ENCODE data around the gene LRRC15.
A peak's percentile ranks its signal among the peaks of the same experiment; 100 is the strongest.

LRRC15 gene

DNA sequence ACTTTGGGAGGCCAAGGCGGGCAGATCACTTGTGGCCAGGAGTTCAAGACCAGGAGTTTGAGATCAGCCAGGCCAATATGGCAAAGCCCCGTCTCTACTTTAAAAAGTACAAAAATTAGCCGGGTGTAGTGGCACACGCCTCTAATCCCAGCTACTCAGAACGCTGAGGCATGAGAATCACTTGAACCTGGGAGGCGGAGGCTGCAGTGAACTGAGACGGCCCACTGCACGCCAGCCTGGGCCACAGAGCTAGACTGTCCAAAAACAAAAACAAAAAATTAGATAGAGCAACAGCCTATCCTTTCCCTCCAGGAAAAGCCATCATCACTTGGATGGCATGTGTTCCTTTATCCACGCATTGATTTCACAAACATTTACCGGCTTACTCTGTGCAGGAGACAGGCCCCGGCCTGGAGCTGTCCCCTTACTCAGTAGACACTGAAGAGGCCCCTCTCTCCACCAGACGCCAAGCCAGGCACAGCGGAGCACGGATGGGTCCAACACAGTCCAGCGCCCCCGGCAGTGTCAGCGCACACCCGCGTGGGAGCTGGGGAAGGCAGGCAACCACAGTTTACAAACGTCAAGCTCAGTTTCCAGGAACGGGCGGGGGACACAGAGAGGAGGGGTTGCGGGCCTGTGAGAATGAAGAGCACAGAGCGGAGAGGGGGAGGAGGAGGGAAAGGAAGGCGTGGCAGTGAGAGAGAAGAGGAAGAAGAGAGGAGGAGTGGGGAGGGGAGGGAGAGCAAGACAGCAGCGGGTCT lies 26.4 kb upstream of the LRRC15 start:
- peaks cover 2% of the 10 kb centered on the region for H3K27me3 ChIP-seq (ENCODE audit: control insufficient read depth, insufficient read depth, low read length)
- no peaks in the 10 kb centered on the region for H3K4me1 ChIP-seq (ENCODE audit: control insufficient read depth, insufficient read depth, low read length)
- peak overlapping the region; percentile 11 for H3K9ac ChIP-seq (ENCODE audit: low read length)
- H3K27ac ChIP-seq (ENCODE audit: low read depth, low read length), result peak overlapping the region; percentile 24
- no peaks in the 10 kb centered on the region for H3K36me3 ChIP-seq (ENCODE audit: control insufficient read depth, insufficient read depth, low read length)
- peak overlapping the region; percentile 29 for H3K4me3 ChIP-seq (ENCODE audit: low read length)

DNA sequence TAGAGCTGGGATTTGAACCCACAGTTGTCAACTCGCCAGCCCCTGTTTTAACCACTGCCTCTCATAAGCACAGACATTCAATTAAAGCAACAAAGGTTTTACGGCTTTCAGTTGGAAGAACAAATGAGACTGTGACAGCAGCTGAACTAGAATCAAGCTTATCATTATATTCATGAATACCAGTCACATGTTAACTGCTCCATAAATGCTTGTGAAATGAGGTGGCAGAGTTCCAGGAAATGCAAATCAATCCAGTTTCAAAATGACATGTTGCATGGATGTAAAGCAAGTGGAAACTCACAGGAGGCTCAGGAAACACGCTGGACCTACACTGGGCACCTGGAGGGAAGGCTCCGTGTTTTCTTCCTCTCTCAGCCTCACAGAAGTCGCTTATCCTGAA lies 25.7 kb upstream of the LRRC15 start:
- no peaks in the 10 kb centered on the region for H3K4me1 ChIP-seq (ENCODE audit: control insufficient read depth, insufficient read depth, low read length)
- peaks cover 2% of the 10 kb centered on the region for H3K27me3 ChIP-seq (ENCODE audit: control insufficient read depth, insufficient read depth, low read length)
- H3K9ac ChIP-seq (ENCODE audit: low read length), result no peak overlapping the region
- H3K27ac ChIP-seq (ENCODE audit: low read depth, low read length), result no peak overlapping the region
- no peaks in the 10 kb centered on the region for H3K36me3 ChIP-seq (ENCODE audit: control insufficient read depth, insufficient read depth, low read length)
- H3K4me3 ChIP-seq (ENCODE audit: low read length), result no peak overlapping the region

DNA sequence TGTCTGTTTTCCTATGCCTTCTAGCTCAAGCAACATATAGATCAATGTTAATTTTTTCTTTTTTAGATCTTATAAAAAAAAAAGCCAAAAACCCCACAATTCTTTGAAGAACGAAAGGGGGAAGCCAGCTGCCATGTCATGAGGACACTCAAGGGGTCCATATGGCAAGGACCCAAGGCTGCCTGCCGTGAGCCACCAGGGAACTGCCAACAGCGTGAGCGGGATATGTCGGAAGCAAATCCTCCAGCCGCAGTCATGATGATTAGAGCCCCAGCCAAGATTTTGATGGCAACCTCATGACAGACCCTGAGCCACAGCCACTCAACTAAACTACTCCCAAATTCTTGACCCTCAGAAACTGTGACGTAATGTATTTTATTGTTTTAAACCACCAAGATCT lies 23.0 kb upstream of the LRRC15 start:
- no peaks in the 10 kb centered on the region for H3K27me3 ChIP-seq (ENCODE audit: control insufficient read depth, insufficient read depth, low read length)
- no peak overlapping the region for H3K9ac ChIP-seq (ENCODE audit: low read length)
- H3K4me1 ChIP-seq (ENCODE audit: control insufficient read depth, insufficient read depth, low read length), result no peaks in the 10 kb centered on the region
- H3K36me3 ChIP-seq (ENCODE audit: control insufficient read depth, insufficient read depth, low read length), result no peaks in the 10 kb centered on the region
- H3K27ac ChIP-seq (ENCODE audit: low read depth, low read length), result no peak overlapping the region
- H3K4me3 ChIP-seq (ENCODE audit: low read length), result no peak overlapping the region

DNA sequence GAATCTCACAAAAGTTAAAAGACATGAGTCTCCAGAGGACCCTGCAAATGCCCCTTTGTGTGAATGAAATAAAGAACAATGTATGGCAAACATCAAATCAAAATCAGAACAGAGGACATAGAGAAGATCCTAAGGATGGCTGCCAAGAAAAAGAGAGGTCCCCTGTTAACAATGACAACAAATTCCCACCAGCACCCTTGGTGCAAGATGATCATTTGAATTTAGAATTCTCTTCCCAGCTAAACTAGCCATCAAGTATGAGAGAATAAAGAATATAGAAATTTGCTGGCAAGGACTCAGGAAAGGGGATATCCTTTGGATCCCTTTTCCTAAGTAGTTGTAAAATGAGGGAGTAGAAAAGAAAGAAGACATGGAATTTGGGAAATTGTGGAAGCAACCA lies 21.3 kb upstream of the LRRC15 start:
- H3K4me3 ChIP-seq (ENCODE audit: low read length), result no peak overlapping the region
- no peaks in the 10 kb centered on the region for H3K4me1 ChIP-seq (ENCODE audit: control insufficient read depth, insufficient read depth, low read length)
- H3K27ac ChIP-seq (ENCODE audit: low read depth, low read length), result no peak overlapping the region
- no peaks in the 10 kb centered on the region for H3K36me3 ChIP-seq (ENCODE audit: control insufficient read depth, insufficient read depth, low read length)
- no peaks in the 10 kb centered on the region for H3K27me3 ChIP-seq (ENCODE audit: control insufficient read depth, insufficient read depth, low read length)
- H3K9ac ChIP-seq (ENCODE audit: low read length), result no peak overlapping the region

DNA sequence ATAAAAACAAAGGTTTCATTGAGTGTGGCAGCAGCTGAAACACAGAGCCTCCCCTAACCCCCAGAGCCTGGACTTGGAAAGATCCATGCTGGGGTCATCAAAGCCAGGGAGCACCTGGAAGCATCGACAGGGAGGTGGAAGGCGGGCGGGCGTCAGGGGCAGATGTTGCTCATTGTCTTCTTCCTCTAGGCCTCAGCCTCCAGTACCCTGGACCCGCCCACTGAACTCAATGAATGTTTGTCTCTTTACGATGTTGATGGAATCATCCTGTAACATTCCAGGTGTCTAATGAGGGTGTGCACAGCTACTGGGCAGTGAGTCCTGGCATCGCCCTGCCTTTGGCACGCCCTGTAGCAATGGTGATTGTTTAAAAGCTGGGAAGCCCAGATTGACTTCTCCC lies 19.7 kb upstream of the LRRC15 start:
- H3K27ac ChIP-seq (ENCODE audit: low read depth, low read length), result no peak overlapping the region

DNA sequence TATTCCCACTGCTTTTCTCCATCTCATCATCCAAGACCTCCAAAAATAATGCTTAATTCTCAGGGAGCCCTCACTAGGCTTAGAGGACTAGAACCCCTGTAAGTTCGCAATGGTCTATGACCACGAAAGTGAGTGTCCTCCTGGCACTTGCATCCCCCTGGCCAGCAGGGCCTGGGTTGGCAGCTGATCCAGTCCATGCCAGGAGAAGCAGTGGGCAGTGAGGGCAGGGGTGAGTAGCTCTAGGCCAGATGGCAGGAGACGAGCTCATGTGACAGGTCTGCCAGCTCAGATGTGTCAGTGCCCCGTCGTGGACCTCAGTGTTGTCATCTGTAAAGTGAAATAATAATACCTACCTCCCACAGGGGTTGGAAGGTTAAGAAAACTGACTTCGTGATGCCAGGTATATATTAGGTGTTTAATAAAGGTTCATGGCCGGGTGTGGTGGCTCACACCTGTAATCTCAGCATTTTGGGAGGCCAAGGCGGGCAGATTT lies 18.4 kb upstream of the LRRC15 start:
- Histone ChIP-seq H3K27me3 (ENCODE audit: control insufficient read depth, insufficient read depth, low read length) (no peaks in the 10 kb centered on the region), H3K4me1 (ENCODE audit: control insufficient read depth, insufficient read depth, low read length) (no peaks in the 10 kb centered on the region), H3K9ac (ENCODE audit: low read length) (no peak overlapping the region), H3K36me3 (ENCODE audit: control insufficient read depth, insufficient read depth, low read length) (no peaks in the 10 kb centered on the region), H3K4me3 (ENCODE audit: low read length) (no peak overlapping the region), H3K27ac (ENCODE audit: low read depth, low read length) (no peak overlapping the region)

More for the DNA sequence above, 19.7 kb upstream of the LRRC15 start:
- no peaks in the 10 kb centered on the region for H3K36me3 ChIP-seq (ENCODE audit: control insufficient read depth, insufficient read depth, low read length)
- no peaks in the 10 kb centered on the region for H3K4me1 ChIP-seq (ENCODE audit: control insufficient read depth, insufficient read depth, low read length)
- no peak overlapping the region for H3K9ac ChIP-seq (ENCODE audit: low read length)
- H3K4me3 ChIP-seq (ENCODE audit: low read length), result no peak overlapping the region
- H3K27me3 ChIP-seq (ENCODE audit: control insufficient read depth, insufficient read depth, low read length), result no peaks in the 10 kb centered on the region

DNA sequence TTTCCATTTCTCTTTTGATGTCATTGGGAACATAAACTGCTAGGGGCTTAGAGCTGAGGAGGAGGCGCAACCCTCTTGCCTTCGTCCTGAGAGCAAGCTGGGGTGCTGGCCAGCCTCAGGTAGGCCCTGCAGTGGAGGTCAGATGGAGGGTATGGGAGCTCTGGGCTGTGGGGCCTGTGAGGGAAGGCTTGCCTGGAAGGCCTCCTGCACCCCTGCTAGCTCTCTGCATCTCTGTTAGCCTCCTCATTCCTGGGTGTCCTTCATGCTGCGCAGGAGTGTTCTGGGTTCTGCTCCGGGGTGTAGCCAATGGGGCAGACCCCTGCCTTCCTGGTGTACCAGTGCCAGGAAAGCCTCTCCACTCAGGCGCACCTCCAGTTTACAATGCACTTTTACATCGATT lies 17.7 kb upstream of the LRRC15 start:
- no peaks in the 10 kb centered on the region for H3K4me1 ChIP-seq (ENCODE audit: control insufficient read depth, insufficient read depth, low read length)
- no peaks in the 10 kb centered on the region for H3K36me3 ChIP-seq (ENCODE audit: control insufficient read depth, insufficient read depth, low read length)
- no peak overlapping the region for H3K27ac ChIP-seq (ENCODE audit: low read depth, low read length)
- no peak overlapping the region for H3K4me3 ChIP-seq (ENCODE audit: low read length)
- no peak overlapping the region for H3K9ac ChIP-seq (ENCODE audit: low read length)
- H3K27me3 ChIP-seq (ENCODE audit: control insufficient read depth, insufficient read depth, low read length), result no peaks in the 10 kb centered on the region

DNA sequence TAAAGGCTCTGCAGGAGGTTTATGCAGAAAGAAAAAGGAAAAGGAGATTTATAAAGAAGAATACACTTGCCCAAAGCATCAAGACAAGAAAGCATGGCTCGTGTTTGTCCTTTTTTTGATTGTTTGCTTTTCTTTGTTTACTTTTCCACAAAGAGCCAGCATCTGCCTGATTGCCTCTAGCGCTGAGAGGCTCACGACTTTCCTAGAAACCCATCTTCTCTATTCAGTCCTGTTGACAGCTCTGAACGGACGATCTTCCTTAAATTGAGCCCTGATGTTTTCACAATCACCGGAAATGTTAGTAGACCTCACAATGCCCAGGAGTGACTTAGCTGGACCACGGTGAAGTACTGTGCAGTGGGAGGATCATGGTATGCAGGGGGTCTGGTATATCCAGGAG lies 17.1 kb upstream of the LRRC15 start:
- Histone ChIP-seq H3K27ac (ENCODE audit: low read depth, low read length) (no peak overlapping the region), H3K9ac (ENCODE audit: low read length) (no peak overlapping the region), H3K4me1 (ENCODE audit: control insufficient read depth, insufficient read depth, low read length) (no peaks in the 10 kb centered on the region), H3K4me3 (ENCODE audit: low read length) (no peak overlapping the region), H3K36me3 (ENCODE audit: control insufficient read depth, insufficient read depth, low read length) (no peaks in the 10 kb centered on the region), H3K27me3 (ENCODE audit: control insufficient read depth, insufficient read depth, low read length) (no peaks in the 10 kb centered on the region)

DNA sequence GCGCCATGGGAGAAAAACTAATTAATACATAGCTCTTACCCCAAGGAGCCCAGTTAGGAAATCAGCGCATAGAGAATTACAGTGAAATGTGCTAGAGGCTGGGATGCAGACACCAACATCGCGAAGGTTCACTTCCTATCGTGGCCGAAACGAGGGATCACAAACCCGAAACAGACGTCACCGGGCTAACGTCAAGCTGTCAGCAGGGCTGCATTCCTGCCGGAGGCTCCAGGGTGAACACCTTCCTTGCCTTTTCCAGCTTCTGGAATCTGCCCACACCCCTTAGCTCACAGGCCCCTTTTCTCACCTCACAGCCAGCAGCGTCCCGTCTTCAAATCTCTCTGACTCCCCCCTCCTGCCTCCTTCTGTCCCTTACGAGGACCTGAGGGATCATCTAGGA lies 16.5 kb upstream of the LRRC15 start:
- no peak overlapping the region for H3K27ac ChIP-seq (ENCODE audit: low read depth, low read length)
- H3K4me1 ChIP-seq (ENCODE audit: control insufficient read depth, insufficient read depth, low read length), result no peaks in the 10 kb centered on the region
- no peak overlapping the region for H3K4me3 ChIP-seq (ENCODE audit: low read length)
- H3K9ac ChIP-seq (ENCODE audit: low read length), result no peak overlapping the region
- H3K36me3 ChIP-seq (ENCODE audit: control insufficient read depth, insufficient read depth, low read length), result no peaks in the 10 kb centered on the region
- no peaks in the 10 kb centered on the region for H3K27me3 ChIP-seq (ENCODE audit: control insufficient read depth, insufficient read depth, low read length)

DNA sequence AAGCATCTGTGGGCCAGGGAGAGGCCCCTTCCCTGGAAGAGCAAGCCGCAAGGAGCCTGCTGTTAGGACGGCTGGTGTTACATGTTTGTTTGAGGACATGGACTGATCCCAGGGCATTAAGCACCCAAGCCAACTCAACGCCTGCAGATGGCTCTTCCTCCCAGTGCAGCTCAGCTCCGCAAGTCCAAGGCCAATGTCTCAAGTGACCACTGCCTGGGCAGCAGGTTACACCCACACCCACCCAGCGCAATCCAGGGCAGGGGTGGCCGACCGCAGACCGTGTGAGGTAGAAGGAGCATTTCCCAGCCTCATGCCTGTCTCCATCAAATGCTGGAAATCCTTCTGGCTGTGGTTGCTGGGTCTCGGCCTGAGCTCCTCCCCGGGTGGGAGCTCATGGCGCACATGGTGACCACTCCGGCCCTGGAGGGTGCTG lies 15.0 kb upstream of the LRRC15 start:
- Histone ChIP-seq H3K27ac (ENCODE audit: low read depth, low read length) (no peak overlapping the region), H3K36me3 (ENCODE audit: control insufficient read depth, insufficient read depth, low read length) (no peaks in the 10 kb centered on the region), H3K27me3 (ENCODE audit: control insufficient read depth, insufficient read depth, low read length) (no peaks in the 10 kb centered on the region), H3K4me1 (ENCODE audit: control insufficient read depth, insufficient read depth, low read length) (no peaks in the 10 kb centered on the region), H3K9ac (ENCODE audit: low read length) (no peak overlapping the region), H3K4me3 (ENCODE audit: low read length) (no peak overlapping the region)

DNA sequence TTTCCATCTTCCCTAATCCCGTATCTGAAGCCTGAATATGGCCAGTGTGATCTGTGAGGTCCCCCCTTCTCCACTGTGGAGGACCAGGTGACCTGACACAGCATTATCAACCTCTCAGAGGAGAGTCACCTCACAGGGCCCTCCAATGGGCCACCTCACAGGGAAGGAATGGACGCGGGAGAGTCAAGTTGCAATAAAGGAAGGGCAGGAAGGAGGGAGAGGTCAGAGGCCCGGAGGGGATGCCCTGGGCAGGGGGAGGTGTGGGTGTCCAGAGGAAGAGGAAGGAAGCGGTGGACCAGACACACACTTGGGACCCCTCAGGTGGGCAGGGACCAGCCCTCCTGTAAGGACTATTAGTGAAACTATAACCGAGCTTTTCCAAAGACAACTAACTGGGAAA lies 14.6 kb upstream of the LRRC15 start:
- Histone ChIP-seq H3K4me1 (ENCODE audit: control insufficient read depth, insufficient read depth, low read length) (no peaks in the 10 kb centered on the region), H3K36me3 (ENCODE audit: control insufficient read depth, insufficient read depth, low read length) (no peaks in the 10 kb centered on the region), H3K9ac (ENCODE audit: low read length) (no peak overlapping the region), H3K27ac (ENCODE audit: low read depth, low read length) (no peak overlapping the region), H3K27me3 (ENCODE audit: control insufficient read depth, insufficient read depth, low read length) (no peaks in the 10 kb centered on the region), H3K4me3 (ENCODE audit: low read length) (no peak overlapping the region)

DNA sequence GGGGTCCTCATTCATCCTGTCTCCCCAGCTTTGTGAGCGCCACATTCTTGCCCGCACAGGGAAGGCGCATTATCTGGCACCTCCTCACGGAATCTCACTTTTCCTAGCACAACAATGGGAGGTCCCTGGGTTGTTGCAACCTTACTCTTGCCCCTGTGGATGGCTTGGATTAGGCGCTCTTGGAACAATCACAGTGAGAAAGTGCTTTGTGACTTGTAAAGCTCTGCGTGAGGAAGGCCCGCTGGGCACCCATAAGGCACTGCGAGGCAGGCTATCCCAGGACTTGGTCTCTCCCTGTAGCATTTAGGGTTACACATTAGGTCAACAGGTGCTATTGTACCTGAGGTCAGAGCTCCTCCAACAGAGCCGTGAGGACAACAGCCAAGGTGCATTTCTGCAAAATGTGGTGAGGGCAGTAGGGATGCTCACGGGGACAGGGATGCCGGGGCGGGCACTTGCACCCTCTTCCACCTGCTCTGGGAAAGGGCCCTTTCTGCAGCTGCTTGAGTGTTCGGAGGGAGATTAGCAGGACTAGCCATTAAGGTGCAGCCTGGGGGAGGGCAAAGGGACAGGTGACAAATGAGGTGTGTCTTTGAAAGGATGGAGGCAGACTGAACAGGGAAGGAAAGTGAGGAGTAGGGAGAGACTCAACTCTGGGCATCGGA lies 13.9 kb upstream of the LRRC15 start:
- Histone ChIP-seq H3K27me3 (ENCODE audit: control insufficient read depth, insufficient read depth, low read length) (no peaks in the 10 kb centered on the region), H3K4me1 (ENCODE audit: control insufficient read depth, insufficient read depth, low read length) (no peaks in the 10 kb centered on the region), H3K4me3 (ENCODE audit: low read length) (no peak overlapping the region), H3K9ac (ENCODE audit: low read length) (no peak overlapping the region), H3K36me3 (ENCODE audit: control insufficient read depth, insufficient read depth, low read length) (no peaks in the 10 kb centered on the region), H3K27ac (ENCODE audit: low read depth, low read length) (no peak overlapping the region)

DNA sequence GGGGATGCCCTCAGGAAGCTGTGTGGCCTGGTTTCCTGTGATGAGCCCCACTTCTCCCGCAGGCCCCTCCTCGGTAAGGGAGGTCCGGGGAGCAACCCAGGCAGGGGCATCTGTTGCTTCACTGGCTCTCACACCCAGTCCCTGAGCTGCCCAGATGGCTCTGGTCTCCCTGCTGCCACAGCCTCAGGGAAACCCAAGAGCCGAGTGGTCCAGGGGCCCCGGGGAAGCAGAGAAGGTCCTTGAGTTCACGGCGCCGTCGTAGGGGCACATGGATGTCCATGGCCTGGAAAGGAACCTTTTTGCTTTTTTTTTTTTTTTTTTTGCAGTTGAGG lies 13.3 kb upstream of the LRRC15 start:
- Histone ChIP-seq H3K4me1 (ENCODE audit: control insufficient read depth, insufficient read depth, low read length) (no peaks in the 10 kb centered on the region), H3K4me3 (ENCODE audit: low read length) (no peak overlapping the region), H3K27me3 (ENCODE audit: control insufficient read depth, insufficient read depth, low read length) (no peaks in the 10 kb centered on the region), H3K27ac (ENCODE audit: low read depth, low read length) (no peak overlapping the region), H3K9ac (ENCODE audit: low read length) (no peak overlapping the region), H3K36me3 (ENCODE audit: control insufficient read depth, insufficient read depth, low read length) (no peaks in the 10 kb centered on the region)
